NK-92 (cell line): ENCODE data around the gene DLL1.

Experiments
- DNase-seq: peaks from one replicate; lab custom pipeline; 2025; ENCODE audit not compliant: unreplicated experiment; lab: John Stamatoyannopoulos, UW

The DLL1 gene

GRCh38 chr6:170234419-170234818 is 56.5 kb downstream of the DLL1 start:
- DNase-seq, result no peak

- DNase-seq, result no peak
Observed at GRCh38 chr6:170233286-170234205, 57.3 kb downstream of the DLL1 start.
